ENCODE results near the gene MYH13.

The MYH13 gene

GRCh38 chr17:10323812-10324610 lies 48.8 kb downstream of the MYH13 start:
- CTCF ChIA-PET = interaction anchor here (1.6 to 2.3 kb wide), 2 partner anchors 291 to 293 kb away, joined by 3 to 9 read pairs; no protein-coding TSS in a partner anchor
- DNase-seq (ENCODE audit: extremely low spot score) = no peak
- TF ChIP-seq L3MBTL2 (conservative IDR thresholded peaks at IDR 0.05) = no peak
- POLR2A ChIA-PET = no interaction called here

DNA sequence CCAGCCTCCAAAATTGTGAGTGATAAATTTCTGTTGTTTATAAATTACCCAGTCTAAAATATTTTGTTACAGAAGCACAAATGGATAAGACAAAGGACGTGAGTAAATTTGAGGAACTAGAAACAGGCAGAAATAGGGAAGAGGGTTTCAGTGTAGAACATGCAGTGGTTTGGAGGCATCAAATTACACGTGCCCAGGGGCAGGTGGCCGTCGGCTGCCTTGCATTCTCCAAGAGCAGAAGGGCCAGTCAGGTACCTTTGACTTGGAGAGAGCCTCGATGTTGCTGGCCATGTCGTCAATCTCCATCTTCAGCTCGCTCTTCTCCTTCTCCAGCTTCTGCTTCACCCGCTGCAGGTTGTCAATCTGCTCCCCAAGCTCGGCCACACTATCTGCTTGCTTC lies 54.3 kb downstream of the MYH13 start:
- no peak for TF ChIP-seq BHLHE40 (IDR thresholded peaks at IDR 0.05; ENCODE audit: borderline replicate concordance)
- no peak for TF ChIP-seq ZNF384 (IDR thresholded peaks at IDR 0.05)
- no peak for TF ChIP-seq TARDBP (IDR thresholded peaks at IDR 0.05)
- TF ChIP-seq FOXM1 (IDR thresholded peaks at IDR 0.05; ENCODE audit: borderline replicate concordance) = no peak
- no peak for TF ChIP-seq ELF4 (IDR thresholded peaks at IDR 0.05)
- TF ChIP-seq SP1 (IDR thresholded peaks at IDR 0.05) = no peak
- TF ChIP-seq FOXK2 (IDR thresholded peaks at IDR 0.05) = no peak
- TF ChIP-seq, protein P1, sequence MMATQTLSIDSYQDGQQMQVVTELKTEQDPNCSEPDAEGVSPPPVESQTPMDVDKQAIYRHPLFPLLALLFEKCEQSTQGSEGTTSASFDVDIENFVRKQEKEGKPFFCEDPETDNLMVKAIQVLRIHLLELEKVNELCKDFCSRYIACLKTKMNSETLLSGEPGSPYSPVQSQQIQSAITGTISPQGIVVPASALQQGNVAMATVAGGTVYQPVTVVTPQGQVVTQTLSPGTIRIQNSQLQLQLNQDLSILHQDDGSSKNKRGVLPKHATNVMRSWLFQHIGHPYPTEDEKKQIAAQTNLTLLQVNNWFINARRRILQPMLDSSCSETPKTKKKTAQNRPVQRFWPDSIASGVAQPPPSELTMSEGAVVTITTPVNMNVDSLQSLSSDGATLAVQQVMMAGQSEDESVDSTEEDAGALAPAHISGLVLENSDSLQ (IDR thresholded peaks at IDR 0.05) = no peak
- TF ChIP-seq HDGF (IDR thresholded peaks at IDR 0.05; ENCODE audit: borderline replicate concordance) = no peak
- TF ChIP-seq CTBP1 (IDR thresholded peaks at IDR 0.05; ENCODE audit: borderline replicate concordance) = no peak
- CTCF ChIA-PET = no interaction called here
- DNase-seq (ENCODE audit: extremely low spot score) = no peak
- POLR2A ChIA-PET = no interaction called here

DNA sequence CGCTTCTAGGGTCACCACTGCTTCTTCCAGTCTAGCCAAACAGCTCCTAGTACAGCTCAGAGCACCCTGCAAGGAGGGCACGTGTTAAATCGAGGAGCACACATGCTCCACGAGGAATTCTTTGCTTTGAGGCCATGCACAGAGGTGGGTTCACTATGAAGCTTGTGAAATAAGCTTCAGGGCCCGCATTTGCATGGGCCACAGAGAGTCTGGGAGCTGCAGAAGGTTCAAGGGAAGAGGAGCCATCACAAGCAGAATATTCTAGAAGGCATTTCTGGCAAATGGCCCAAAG lies 55.3 kb downstream of the MYH13 start:
- ChIA-PET POLR2A (no interaction called here), CTCF (interaction anchor here (1.9 kb wide), 1 partner anchor 300 kb away, joined by 4 read pairs; no protein-coding TSS in a partner anchor)
- DNase-seq (ENCODE audit: extremely low spot score) = no peak
- TF ChIP-seq FOXA1 (IDR thresholded peaks at IDR 0.05) = no peak
- TF ChIP-seq SP1 (IDR thresholded peaks at IDR 0.05) = no peak
- no peak for TF ChIP-seq FOXM1 (IDR thresholded peaks at IDR 0.05; ENCODE audit: borderline replicate concordance)
- no peak for TF ChIP-seq ARNT (IDR thresholded peaks at IDR 0.05)
- TF ChIP-seq SUZ12 (IDR thresholded peaks at IDR 0.05) = no peak
- no peak for TF ChIP-seq ZNF384 (IDR thresholded peaks at IDR 0.05)
- no peak for TF ChIP-seq LEF1 (IDR thresholded peaks at IDR 0.05; ENCODE audit: borderline replicate concordance)
- TF ChIP-seq HDGF (IDR thresholded peaks at IDR 0.05; ENCODE audit: borderline replicate concordance) = no peak
- no peak for TF ChIP-seq L3MBTL2 (conservative IDR thresholded peaks at IDR 0.05)
- no peak for TF ChIP-seq FOXK2 (IDR thresholded peaks at IDR 0.05)
- TF ChIP-seq ELF4 (IDR thresholded peaks at IDR 0.05) = no peak
- TF ChIP-seq TARDBP (IDR thresholded peaks at IDR 0.05) = no peak
- no peak for TF ChIP-seq BHLHE40 (IDR thresholded peaks at IDR 0.05; ENCODE audit: borderline replicate concordance)
- TF ChIP-seq, protein P1 (IDR thresholded peaks at IDR 0.05) = no peak
- no peak for TF ChIP-seq CTBP1 (IDR thresholded peaks at IDR 0.05; ENCODE audit: borderline replicate concordance)
- TF ChIP-seq NFRKB (IDR thresholded peaks at IDR 0.05) = no peak

DNA sequence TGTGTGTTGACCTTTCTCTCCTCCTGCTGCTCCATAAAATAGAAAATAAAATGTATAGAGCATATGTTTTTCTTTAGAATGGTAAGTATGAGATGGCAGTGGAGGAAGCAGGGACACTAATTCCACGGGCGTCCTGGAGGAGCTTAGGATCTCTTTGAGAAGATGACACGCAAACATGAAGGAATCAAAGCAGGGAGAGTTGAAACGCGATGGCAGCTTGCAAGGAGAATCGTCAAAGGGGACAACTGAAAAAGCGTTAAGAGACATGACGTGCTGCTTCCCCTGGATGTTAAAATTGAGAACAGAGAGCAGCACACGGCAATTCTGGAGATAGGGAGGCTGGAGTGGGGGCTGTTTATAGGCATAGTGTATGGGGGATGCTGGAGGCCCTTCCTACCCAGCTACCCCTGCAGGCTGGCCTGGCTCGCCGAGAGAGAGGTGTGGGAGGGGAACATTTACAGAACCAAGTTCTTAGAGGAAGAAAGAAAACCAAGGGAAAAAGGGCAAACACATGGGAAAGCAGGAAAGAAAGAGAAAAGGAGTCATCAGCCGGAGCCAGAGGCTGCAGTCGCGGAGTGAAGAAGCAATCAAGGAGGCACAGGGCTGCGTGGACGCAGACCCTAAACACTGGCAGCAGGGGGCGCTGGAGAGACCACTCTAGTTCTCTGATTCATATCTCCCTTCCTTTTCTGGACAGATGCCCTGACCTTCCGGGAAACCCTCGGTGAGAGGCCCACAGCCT lies 55.8 kb downstream of the MYH13 start:
- peak; percentile 57 for DNase-seq (ENCODE audit: extremely low spot score)
- ChIA-PET CTCF (interaction anchor here (1.1 to 1.9 kb wide), 2 partner anchors 62 to 301 kb away, joined by 3 to 4 read pairs; no protein-coding TSS in a partner anchor), POLR2A (no interaction called here)
- TF ChIP-seq ZNF384 (IDR thresholded peaks at IDR 0.05) = no peak
- TF ChIP-seq, protein P1 (IDR thresholded peaks at IDR 0.05) = no peak

- TF ChIP-seq TARDBP (IDR thresholded peaks at IDR 0.05) (no peak), NFRKB (IDR thresholded peaks at IDR 0.05) (no peak), CTBP1 (IDR thresholded peaks at IDR 0.05; ENCODE audit: borderline replicate concordance) (no peak), BHLHE40 (IDR thresholded peaks at IDR 0.05; ENCODE audit: borderline replicate concordance) (no peak), SP1 (IDR thresholded peaks at IDR 0.05) (no peak), L3MBTL2 (conservative IDR thresholded peaks at IDR 0.05) (no peak), FOXK2 (IDR thresholded peaks at IDR 0.05) (no peak), ARNT (IDR thresholded peaks at IDR 0.05) (no peak)
- POLR2A ChIA-PET = no interaction called here
- no peak for DNase-seq (ENCODE audit: extremely low spot score)
- CTCF ChIA-PET = interaction anchor here (0.7 kb wide), 1 partner anchor 19 kb away, joined by 3 read pairs; no protein-coding TSS in a partner anchor
These were observed 58.5 kb downstream of the MYH13 start for GRCh38 chr17:10314329-10314728.

- no peak for DNase-seq (ENCODE audit: extremely low spot score)
- TF ChIP-seq CTBP1 (IDR thresholded peaks at IDR 0.05; ENCODE audit: borderline replicate concordance) (no peak), L3MBTL2 (conservative IDR thresholded peaks at IDR 0.05) (no peak), ELF4 (IDR thresholded peaks at IDR 0.05) (no peak), NFRKB (IDR thresholded peaks at IDR 0.05) (no peak), LEF1 (IDR thresholded peaks at IDR 0.05; ENCODE audit: borderline replicate concordance) (no peak), FOXM1 (IDR thresholded peaks at IDR 0.05; ENCODE audit: borderline replicate concordance) (no peak), FOXK2 (IDR thresholded peaks at IDR 0.05) (no peak), TARDBP (IDR thresholded peaks at IDR 0.05) (no peak), HDGF (IDR thresholded peaks at IDR 0.05; ENCODE audit: borderline replicate concordance) (no peak), ARNT (IDR thresholded peaks at IDR 0.05) (no peak), BHLHE40 (IDR thresholded peaks at IDR 0.05; ENCODE audit: borderline replicate concordance) (no peak), FOXA1 (IDR thresholded peaks at IDR 0.05) (no peak), SP1 (IDR thresholded peaks at IDR 0.05) (no peak), SUZ12 (IDR thresholded peaks at IDR 0.05) (no peak), ZNF384 (IDR thresholded peaks at IDR 0.05) (no peak)
- TF ChIP-seq, protein P1 (IDR thresholded peaks at IDR 0.05) = no peak
- POLR2A ChIA-PET = no interaction called here
- CTCF ChIA-PET = no interaction called here
These were observed 59.7 kb downstream of the MYH13 start for GRCh38 chr17:10313037-10313672.

Measured in HEK293T (cell line).